GM18498 (cell line): ENCODE measurements around the gene PLCD4.

ENCODE experiments used
- ATAC-seq: cut with Tn5 transposase; IDR thresholded peaks from one replicate; pipeline ENCODE4 v1.9.1; 2021; ENCODE audit warnings: mild to moderate bottlenecking, moderate library complexity; ENCODE audit not compliant: unreplicated experiment

The PLCD4 gene

GRCh38 chr2:218607436-218608115 is at the start of gene PLCD4:
PLCD4 (plus strand) TSS chr2:218607899; CDS start chr2:218615740, 7,841 bp downstream.
- ATAC-seq, result no peak

- no peak for ATAC-seq
Observed at GRCh38 chr2:218557941-218558340, 49.8 kb upstream of the PLCD4 start.

DNA sequence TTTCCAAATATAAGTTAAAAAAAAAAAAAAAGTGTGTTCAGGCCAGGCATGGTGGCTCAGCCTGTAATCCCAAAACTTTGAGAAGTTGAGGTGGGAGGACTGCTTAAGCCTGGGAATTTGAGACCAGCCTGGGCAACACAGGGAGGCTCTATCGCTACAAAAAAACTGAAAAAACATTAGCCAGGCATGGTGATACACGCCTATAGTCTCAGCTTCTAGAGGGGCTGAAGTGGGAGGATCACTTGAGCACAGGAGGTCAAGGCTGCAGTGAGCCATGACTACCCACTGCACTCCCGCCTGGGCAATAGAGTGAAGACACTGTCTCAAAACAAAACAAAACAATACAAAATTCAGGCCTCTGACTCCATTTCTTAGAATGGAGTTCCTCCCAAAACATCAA is 48.7 kb upstream of the PLCD4 start:
- ATAC-seq, result no peak

- ATAC-seq, result no peak
Observed at GRCh38 chr2:218564056-218564455, 43.6 kb upstream of the PLCD4 start.

GRCh38 chr2:218566296-218566695 is 41.4 kb upstream of the PLCD4 start:
- no peak for ATAC-seq

DNA sequence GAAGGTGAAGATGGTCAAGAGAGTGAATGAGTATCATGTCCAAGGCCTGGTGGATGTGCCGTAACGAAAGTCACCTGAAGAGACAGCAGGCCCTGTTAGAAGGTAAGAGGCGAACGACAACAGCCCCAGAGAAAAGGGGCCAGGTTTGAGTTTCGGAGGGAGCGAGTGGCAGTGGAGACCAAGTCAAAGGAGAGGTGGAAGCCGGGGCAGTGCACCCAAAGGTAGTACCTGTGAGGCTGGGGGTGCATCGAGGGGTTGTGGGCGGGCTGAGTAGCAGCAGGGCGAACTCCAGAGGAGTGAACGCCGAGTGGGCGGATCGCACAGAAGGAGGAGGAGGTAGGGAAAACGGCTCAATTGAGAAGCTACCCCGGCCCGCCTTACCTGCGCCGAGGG is 39.9 kb upstream of the PLCD4 start:
- ATAC-seq, result peak; percentile 40

GRCh38 chr2:218568190-218569037 is 39.3 kb upstream of the PLCD4 start, which contains the start of the genes CNOT9 and USP37:
CNOT9 (plus strand) TSS chr2:218568839; CDS start chr2:218568955, 116 bp downstream.
USP37 (minus strand) TSS chr2:218568351; CDS start chr2:218558653, 9,698 bp downstream.
- ATAC-seq, result peak; percentile 85

GRCh38 chr2:218569038-218569431 is 38.7 kb upstream of the PLCD4 start:
- peak; percentile 23 for ATAC-seq

- no peak for ATAC-seq
Observed at GRCh38 chr2:218569661-218570500, 37.8 kb upstream of the PLCD4 start.

DNA sequence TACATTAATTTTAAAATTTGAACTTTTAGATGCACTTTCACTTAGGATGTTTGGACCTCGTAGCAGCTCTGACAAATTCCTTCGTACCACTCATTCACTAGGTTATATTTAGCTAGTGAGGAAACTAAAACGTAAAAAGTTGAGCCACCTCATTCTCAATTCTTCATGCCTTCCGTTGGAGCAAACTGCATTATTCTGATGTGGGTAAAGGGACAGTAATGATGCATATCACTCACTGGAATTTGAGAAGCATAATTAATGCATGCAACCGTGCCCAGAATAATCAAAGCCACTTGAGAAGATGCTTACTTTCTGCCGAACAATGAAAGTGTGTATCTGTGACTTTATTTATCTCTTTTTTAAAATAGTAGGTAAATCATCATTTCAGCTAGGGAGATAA is 36.8 kb upstream of the PLCD4 start:
- ATAC-seq, result no peak

DNA sequence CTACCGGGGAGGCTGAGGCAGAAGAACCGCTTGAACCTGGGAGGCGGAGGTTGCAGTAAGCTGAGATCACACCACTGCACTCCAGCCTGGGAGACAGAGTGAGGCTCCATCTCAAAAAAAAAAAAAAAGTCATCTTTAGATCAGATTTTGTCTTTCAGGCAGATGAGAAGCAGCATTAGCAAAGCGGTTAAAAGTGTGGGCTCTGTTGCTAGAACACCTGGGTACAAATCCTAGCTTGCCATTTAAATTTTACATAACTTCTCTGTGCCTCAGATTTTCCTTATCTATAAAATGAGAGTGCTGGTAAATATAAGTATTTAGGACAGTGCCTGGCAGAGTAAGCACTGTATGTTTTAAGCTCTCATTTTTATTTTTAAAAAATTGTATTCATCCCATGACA is 30.8 kb upstream of the PLCD4 start:
- no peak for ATAC-seq

DNA sequence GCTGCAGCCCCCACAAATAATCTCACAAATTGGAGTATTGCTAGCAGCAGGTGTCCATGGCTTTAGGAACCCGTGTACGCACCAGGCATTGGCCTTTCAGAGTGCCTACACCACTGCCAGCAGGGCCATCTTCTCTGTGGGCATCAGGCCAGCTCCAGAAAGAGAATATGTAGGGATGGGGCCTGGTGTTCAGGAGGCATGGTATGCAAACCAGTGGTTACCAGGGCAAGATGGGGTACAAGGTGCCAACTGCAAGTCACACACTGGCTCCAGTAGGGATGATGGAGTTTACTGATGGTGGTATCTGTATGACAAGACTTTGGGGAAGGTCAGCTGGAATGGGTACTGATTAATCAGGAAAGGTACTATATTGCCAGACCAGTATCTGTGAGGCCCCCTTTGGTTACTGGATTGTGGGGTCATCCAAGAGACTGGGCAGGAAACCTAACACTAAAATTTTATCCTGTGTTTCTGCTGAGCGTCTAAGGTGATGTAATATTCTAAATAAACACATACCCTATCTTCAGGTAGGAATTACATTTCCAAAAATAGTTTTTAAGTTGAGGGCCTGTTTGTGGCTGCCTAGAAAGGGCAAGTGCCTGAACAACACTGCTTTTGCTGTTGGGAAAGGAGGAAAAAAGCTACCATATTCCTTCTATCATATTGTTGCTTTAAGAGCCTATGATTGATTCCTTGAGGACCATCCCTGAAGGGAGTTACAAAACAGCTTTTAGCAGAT is 30.0 kb upstream of the PLCD4 start:
- no peak for ATAC-seq

DNA sequence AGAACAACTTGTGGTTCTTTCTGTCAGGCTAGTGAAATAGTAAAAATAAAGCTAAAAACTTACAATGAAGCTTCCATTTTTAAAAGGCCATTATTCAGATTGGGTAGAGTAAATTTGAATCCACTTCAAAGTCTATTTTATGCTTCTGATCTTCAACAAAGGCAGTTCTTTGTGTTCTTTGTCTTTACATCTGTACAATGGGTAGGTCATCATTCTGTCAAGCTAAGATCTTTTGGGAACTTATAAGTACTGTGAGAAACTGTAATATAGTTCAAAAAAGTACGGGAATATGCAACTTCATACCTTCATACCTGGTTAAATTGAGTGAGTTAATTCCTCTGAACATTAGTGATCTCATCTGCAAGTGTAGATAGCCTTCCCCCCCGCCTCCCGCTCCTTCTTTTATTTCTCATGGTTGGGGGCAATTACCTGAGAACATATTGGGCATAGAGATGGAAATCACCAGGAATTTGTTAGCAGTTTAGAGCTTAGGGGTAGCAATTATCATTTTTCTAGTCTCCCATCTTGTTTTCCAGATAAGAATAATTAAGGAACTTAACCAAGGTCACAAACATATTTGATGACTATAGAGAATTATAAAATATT is 29.3 kb upstream of the PLCD4 start:
- ATAC-seq, result no peak

GRCh38 chr2:218582076-218582475 is 25.6 kb upstream of the PLCD4 start:
- peak; percentile 72 for ATAC-seq

GRCh38 chr2:218583983-218584850 is 23.5 kb upstream of the PLCD4 start:
- no peak for ATAC-seq

GRCh38 chr2:218585541-218585940 is 22.2 kb upstream of the PLCD4 start:
- ATAC-seq, result no peak

- no peak for ATAC-seq
Observed at GRCh38 chr2:218605432-218605831, 2.3 kb upstream of the PLCD4 start.

GRCh38 chr2:218615868-218616315 is 8.2 kb downstream of the PLCD4 start:
- ATAC-seq, result no peak
